Measurements from ENCODE around the gene ERI3. TPM values are rescaled to one million over a fixed set of nuclear protein-coding genes. Genes with fewer than 3 reads are reported as not detected.

ERI3 gene
- total RNA-seq, 2 experiments from 2014 or later = 35.7 to 37.0 TPM

DNA sequence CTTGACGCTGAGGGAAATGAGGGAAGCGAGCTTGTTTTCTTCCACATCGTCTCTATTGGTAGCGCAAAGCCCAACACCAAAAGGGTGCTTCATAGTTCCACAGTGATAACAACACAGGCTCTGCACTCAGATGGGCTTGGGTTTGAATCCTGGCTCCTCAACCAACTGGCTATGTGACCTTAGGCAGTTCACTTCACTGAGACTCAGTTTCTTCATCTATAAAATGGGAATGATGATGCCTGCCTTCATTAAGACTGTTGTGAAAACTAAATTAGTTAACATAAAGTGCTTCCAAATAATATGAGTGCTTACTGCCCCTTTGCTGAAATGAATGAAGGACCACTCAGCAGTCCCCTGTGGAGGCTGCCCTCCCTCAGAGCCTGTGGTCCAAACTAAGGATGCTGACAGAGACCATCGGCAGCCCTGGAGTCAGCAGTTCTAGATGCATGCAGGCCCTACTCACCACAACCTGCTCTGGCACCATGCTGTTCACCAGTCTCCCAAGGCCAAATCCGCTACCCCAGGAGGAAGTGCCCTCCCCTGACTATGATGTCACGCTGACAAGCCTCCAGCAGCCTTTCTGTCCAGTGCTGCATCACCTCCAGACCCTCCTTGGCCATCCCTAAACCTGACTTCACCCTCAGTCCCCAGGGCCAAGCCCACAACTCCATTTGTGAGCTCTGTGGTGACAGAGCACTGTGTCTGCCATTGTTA lies 111.1 kb downstream of the ERI3 start:
- Mint-ChIP-seq H3K4me3 (no peak overlapping the region), H3K27me3 (no peaks in the 10 kb centered on the region), H3K36me3 (no peaks in the 10 kb centered on the region), H3K9me3 (no peaks in the 10 kb centered on the region), H3K27ac (no peak overlapping the region), H3K4me1 (ENCODE audit: low read depth) (no peaks in the 10 kb centered on the region)
- no peak for DNase-seq
- ChIA-PET POLR2A (no interaction called here), CTCF (interaction anchor here (1.5 kb wide), 1 partner anchor 27 kb away, joined by 3 read pairs; no protein-coding TSS in a partner anchor)
- intact Hi-C loops (cut with micrococcal nuclease) = no loop called here

DNA sequence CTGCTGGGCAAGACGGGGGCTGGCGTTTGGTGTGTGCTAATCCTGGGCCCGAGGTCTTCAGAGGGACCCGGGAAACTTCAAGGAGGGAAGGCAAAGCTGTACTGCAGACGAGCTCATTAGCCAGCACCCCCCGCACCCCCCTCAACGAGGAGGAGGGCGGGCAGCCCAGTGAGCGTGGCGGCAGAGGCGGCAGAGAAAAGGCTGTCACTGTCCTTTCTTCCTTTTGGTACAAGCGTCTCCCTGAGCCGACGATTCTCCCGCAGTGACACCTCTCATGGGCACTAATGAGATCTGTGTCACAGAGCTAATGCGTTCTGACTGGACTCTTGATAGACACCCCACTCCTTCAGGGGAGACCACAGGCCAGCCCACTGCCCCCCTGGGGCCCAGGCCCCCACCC lies 112.3 kb downstream of the ERI3 start:
- Mint-ChIP-seq H3K36me3 (no peaks in the 10 kb centered on the region), H3K4me1 (ENCODE audit: low read depth) (no peaks in the 10 kb centered on the region), H3K27ac (no peak overlapping the region), H3K4me3 (no peak overlapping the region), H3K27me3 (no peaks in the 10 kb centered on the region), H3K9me3 (no peaks in the 10 kb centered on the region)
- no peak for DNase-seq
- ChIA-PET POLR2A (interaction anchor here (0.6 kb wide), 1 partner anchor 641 kb away, joined by 3 read pairs; no protein-coding TSS in a partner anchor), CTCF (interaction anchor here (1.5 kb wide), 1 partner anchor 25 kb away, joined by 3 read pairs; no protein-coding TSS in a partner anchor)
- intact Hi-C loops (cut with micrococcal nuclease) = no loop called here

GRCh38 chr1:44240802-44241671 lies 114.0 kb downstream of the ERI3 start:
- no peak overlapping the region for H3K27ac Mint-ChIP-seq
- H3K9me3 Mint-ChIP-seq = no peaks in the 10 kb centered on the region
- no peaks in the 10 kb centered on the region for H3K27me3 Mint-ChIP-seq
- no peak overlapping the region for H3K4me3 Mint-ChIP-seq
- H3K4me1 Mint-ChIP-seq (ENCODE audit: low read depth) = no peaks in the 10 kb centered on the region
- CTCF ChIA-PET = interaction anchor here (0.7 to 1.1 kb wide), 3 partner anchors 14 to 204 kb away, joined by 3 read pairs; no protein-coding TSS in a partner anchor
- intact Hi-C loops (cut with micrococcal nuclease) = no loop called here
- H3K36me3 Mint-ChIP-seq = no peaks in the 10 kb centered on the region
- POLR2A ChIA-PET = no interaction called here
- no peak for DNase-seq

DNA sequence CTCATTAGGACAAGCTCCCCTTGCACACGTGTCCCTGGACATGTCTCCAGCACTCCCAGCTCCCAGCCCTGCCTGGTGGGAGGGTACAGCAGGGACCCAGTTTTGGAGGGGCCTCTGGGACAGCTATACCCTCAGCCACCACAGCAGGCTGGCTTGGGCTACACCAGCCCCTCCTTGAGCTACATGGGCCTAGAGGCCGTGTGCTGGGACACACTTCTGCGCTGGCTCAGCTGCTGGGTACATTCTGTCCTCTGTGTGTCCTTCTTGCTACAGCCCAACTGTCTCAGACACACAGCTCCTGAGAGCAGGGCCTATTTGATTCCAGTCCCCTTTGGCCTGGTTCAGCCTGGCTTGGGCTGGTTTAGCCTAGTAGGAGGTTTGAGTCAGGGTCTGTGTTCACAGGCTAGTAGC lies 115.1 kb downstream of the ERI3 start:
- Mint-ChIP-seq H3K9me3 (no peaks in the 10 kb centered on the region), H3K27me3 (no peaks in the 10 kb centered on the region), H3K36me3 (no peaks in the 10 kb centered on the region), H3K27ac (no peak overlapping the region), H3K4me3 (no peak overlapping the region), H3K4me1 (ENCODE audit: low read depth) (no peaks in the 10 kb centered on the region)
- ChIA-PET CTCF (interaction anchor here (0.7 to 1.2 kb wide), 6 partner anchors 15 to 203 kb away, joined by 3 to 4 read pairs (median 3); no protein-coding TSS in a partner anchor), POLR2A (no interaction called here)
- intact Hi-C loops (cut with micrococcal nuclease) = no loop called here
- no peak for DNase-seq

GRCh38 chr1:44239331-44239960 lies 115.6 kb downstream of the ERI3 start:
- POLR2A ChIA-PET = no interaction called here
- Mint-ChIP-seq H3K4me3 (no peak overlapping the region), H3K9me3 (no peaks in the 10 kb centered on the region), H3K4me1 (ENCODE audit: low read depth) (no peaks in the 10 kb centered on the region), H3K27ac (no peak overlapping the region), H3K27me3 (no peaks in the 10 kb centered on the region), H3K36me3 (no peaks in the 10 kb centered on the region)
- CTCF ChIA-PET = interaction anchor here (0.8 to 1.2 kb wide), 5 partner anchors 16 to 79 kb away, joined by 3 to 4 read pairs (median 3); no protein-coding TSS in a partner anchor
- DNase-seq = no peak
- intact Hi-C loops (cut with micrococcal nuclease) = no loop called here

- Mint-ChIP-seq H3K4me1 (ENCODE audit: low read depth) (no peaks in the 10 kb centered on the region), H3K9me3 (no peaks in the 10 kb centered on the region), H3K27ac (no peak overlapping the region), H3K27me3 (no peaks in the 10 kb centered on the region), H3K36me3 (peaks cover 2% of the 10 kb centered on the region), H3K4me3 (no peak overlapping the region)
- CTCF ChIA-PET = interaction anchor here (1.0 kb wide), 1 partner anchor 7 kb away, joined by 3 read pairs; no protein-coding TSS in a partner anchor
- intact Hi-C loops (cut with micrococcal nuclease) = no loop called here
- POLR2A ChIA-PET = no interaction called here
- no peak for DNase-seq
These were observed 116.4 kb downstream of the ERI3 start for GRCh38 chr1:44238660-44239059.

DNA sequence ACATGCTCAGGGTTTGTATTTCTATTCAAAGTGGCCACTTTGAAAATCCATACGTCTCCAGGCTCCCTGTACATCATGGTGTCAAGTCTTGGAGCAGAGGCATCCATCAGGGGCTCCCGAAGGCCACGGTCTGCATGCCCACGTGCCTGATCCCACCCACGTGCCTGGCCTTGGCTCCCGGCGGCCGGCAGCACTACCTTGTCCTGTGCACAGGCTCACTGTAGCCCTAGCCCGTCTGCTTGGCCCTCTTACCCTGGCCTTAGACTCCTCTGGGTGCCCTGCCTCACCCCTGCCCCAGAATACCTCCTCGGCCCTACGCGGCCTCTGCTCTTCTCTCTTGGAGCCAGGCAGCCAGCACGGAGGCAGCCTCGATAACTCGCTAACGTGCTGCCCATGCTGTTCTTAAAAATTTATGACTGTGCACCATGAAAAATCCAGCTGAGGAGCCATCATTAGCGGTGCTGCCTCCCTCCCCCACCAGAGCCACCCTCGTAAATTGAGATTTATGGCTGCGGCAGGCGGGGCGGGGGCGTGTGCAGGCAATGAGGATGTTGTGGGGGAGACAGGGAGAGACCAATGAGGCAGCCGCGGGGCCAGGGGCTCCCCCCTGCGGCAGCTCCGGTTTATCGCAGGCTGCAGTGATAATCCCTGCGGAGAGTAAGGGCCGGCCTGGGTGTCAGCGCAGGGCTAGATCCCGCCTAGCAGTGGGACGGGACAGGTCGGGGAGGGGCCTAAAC lies 117.2 kb downstream of the ERI3 start:
- POLR2A ChIA-PET = no interaction called here
- H3K4me1 Mint-ChIP-seq (ENCODE audit: low read depth) = no peaks in the 10 kb centered on the region
- CTCF ChIA-PET = interaction anchor here (1.0 to 2.5 kb wide), 3 partner anchors 8 to 21 kb away, joined by 3 to 13 read pairs (median 5); no protein-coding TSS in a partner anchor
- peak; percentile 51 for DNase-seq
- no peaks in the 10 kb centered on the region for H3K9me3 Mint-ChIP-seq
- intact Hi-C loops (cut with micrococcal nuclease) = no loop called here
- peaks cover 5% of the 10 kb centered on the region for H3K36me3 Mint-ChIP-seq
- no peaks in the 10 kb centered on the region for H3K27me3 Mint-ChIP-seq
- H3K4me3 Mint-ChIP-seq = no peak overlapping the region
- H3K27ac Mint-ChIP-seq = no peak overlapping the region

GRCh38 chr1:44236490-44237272 lies 118.4 kb downstream of the ERI3 start:
- Mint-ChIP-seq H3K9me3 (no peaks in the 10 kb centered on the region), H3K27ac (no peak overlapping the region), H3K4me1 (ENCODE audit: low read depth) (no peaks in the 10 kb centered on the region), H3K27me3 (no peaks in the 10 kb centered on the region), H3K36me3 (peaks cover 6% of the 10 kb centered on the region), H3K4me3 (no peak overlapping the region)
- ChIA-PET CTCF (interaction anchor here (1.3 to 2.5 kb wide), 2 partner anchors 9 to 19 kb away, joined by 5 to 13 read pairs; no protein-coding TSS in a partner anchor), POLR2A (no interaction called here)
- no peak for DNase-seq
- intact Hi-C loops (cut with micrococcal nuclease) = no loop called here

- POLR2A ChIA-PET = no interaction called here
- Mint-ChIP-seq H3K27ac (no peak overlapping the region), H3K4me3 (no peak overlapping the region), H3K4me1 (ENCODE audit: low read depth) (no peaks in the 10 kb centered on the region), H3K36me3 (peaks cover 6% of the 10 kb centered on the region), H3K27me3 (no peaks in the 10 kb centered on the region), H3K9me3 (no peaks in the 10 kb centered on the region)
- DNase-seq = no peak
- intact Hi-C loops (cut with micrococcal nuclease) = no loop called here
- CTCF ChIA-PET = interaction anchor here (0.8 to 2.5 kb wide), 2 partner anchors 17 to 18 kb away, joined by 3 to 13 read pairs; no protein-coding TSS in a partner anchor
These were observed 119.2 kb downstream of the ERI3 start for GRCh38 chr1:44235808-44236207.

DNA sequence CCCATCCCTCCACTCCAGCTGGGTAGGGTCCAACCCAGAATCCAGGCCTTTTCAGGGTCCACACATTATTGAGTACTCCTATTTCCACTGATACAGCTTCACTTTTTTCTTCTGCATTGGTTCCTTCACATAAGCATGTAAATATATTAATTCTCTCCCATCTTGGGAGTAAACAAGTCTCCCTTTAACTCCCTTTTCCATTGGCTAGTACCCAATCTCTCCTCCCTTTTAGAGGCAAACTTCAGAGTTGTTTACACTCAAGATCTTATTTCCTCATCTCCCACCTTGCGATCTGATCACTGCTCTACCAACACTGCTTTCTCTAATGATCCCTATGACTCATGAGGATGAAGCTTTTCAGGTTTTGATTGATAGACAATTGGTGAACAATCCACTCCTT lies 121.5 kb downstream of the ERI3 start:
- CTCF ChIA-PET = interaction anchor here (2.0 to 2.5 kb wide), 2 partner anchors 14 to 16 kb away, joined by 7 to 11 read pairs; no protein-coding TSS in a partner anchor
- no peak for DNase-seq

DNA sequence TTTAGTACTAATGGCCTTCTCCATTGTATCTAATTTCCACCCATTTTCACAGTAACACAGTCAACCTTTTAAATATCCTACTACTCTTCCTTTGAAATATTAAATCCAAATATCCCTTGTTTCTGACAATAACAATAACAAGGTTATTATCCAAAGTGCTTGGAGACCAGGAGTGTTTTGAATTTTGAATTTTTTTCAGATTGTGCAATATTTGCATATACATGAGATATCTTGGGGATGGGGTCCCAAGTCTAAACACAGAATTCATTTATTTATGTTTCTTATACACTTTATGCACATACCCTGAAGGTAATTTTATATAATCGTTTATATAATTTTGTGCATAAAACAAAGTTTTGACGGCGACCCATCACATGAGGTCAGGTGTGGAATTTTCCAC lies 124.3 kb downstream of the ERI3 start:
- Mint-ChIP-seq H3K36me3 (peaks cover 7% of the 10 kb centered on the region), H3K4me3 (no peak overlapping the region), H3K4me1 (ENCODE audit: low read depth) (no peaks in the 10 kb centered on the region), H3K27me3 (no peaks in the 10 kb centered on the region), H3K9me3 (peaks cover 2% of the 10 kb centered on the region), H3K27ac (no peak overlapping the region)
- intact Hi-C loops (cut with micrococcal nuclease) = no loop called here
- DNase-seq = no peak
- ChIA-PET POLR2A (no interaction called here), CTCF (no interaction called here)

More for the DNA sequence above, 121.5 kb downstream of the ERI3 start:
- intact Hi-C loops (cut with micrococcal nuclease) = no loop called here
- POLR2A ChIA-PET = no interaction called here
- H3K4me3 Mint-ChIP-seq = no peak overlapping the region
- no peak overlapping the region for H3K27ac Mint-ChIP-seq
- H3K9me3 Mint-ChIP-seq = no peaks in the 10 kb centered on the region
- H3K27me3 Mint-ChIP-seq = no peaks in the 10 kb centered on the region
- H3K4me1 Mint-ChIP-seq (ENCODE audit: low read depth) = no peaks in the 10 kb centered on the region
- peaks cover 7% of the 10 kb centered on the region for H3K36me3 Mint-ChIP-seq
